ENCODE data around the gene OR1K1.
"Not testable (repeated sequence)": the region's sequence is repeated elsewhere in the genome, so short reads cannot be mapped to it uniquely, and the experiment has no call there.

OR1K1 gene, protein sequence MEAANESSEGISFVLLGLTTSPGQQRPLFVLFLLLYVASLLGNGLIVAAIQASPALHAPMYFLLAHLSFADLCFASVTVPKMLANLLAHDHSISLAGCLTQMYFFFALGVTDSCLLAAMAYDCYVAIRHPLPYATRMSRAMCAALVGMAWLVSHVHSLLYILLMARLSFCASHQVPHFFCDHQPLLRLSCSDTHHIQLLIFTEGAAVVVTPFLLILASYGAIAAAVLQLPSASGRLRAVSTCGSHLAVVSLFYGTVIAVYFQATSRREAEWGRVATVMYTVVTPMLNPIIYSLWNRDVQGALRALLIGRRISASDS

DNA sequence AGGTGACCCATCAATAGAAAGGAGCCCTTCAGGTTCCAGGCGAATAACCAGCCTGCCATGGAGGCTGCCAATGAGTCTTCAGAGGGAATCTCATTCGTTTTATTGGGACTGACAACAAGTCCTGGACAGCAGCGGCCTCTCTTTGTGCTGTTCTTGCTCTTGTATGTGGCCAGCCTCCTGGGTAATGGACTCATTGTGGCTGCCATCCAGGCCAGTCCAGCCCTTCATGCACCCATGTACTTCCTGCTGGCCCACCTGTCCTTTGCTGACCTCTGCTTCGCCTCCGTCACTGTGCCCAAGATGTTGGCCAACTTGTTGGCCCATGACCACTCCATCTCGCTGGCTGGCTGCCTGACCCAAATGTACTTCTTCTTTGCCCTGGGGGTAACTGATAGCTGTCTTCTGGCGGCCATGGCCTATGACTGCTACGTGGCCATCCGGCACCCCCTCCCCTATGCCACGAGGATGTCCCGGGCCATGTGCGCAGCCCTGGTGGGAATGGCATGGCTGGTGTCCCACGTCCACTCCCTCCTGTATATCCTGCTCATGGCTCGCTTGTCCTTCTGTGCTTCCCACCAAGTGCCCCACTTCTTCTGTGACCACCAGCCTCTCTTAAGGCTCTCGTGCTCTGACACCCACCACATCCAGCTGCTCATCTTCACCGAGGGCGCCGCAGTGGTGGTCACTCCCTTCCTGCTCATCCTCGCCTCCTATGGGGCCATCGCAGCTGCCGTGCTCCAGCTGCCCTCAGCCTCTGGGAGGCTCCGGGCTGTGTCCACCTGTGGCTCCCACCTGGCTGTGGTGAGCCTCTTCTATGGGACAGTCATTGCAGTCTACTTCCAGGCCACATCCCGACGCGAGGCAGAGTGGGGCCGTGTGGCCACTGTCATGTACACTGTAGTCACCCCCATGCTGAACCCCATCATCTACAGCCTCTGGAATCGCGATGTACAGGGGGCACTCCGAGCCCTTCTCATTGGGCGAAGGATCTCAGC lies at the start of gene OR1K1:
OR1K1 (plus strand) TSS at position 58 of the 995 bp plus-strand sequence; CDS start at position 58, 0 bp downstream.
- no peak for DNase-seq

DNA sequence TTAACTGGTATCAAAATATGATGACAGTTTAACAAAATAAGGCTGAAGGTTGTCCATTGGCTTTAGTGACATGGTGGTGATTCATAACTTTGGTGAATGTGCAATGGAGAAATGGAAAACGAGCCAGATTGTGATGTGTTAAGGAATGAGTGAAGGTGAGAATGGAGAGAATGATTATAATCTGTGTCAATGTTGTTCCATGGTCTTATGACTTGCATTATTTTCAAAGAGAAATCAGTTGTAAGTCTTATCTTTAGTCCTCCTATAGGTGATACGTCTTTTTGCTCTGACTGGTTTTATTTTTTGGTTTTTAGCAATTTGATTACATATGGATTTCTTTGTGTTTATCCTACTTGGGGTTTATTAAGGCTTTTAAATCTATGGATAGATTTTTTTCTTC lies 45.1 kb upstream of the OR1K1 start:
- no peak for DNase-seq

DNA sequence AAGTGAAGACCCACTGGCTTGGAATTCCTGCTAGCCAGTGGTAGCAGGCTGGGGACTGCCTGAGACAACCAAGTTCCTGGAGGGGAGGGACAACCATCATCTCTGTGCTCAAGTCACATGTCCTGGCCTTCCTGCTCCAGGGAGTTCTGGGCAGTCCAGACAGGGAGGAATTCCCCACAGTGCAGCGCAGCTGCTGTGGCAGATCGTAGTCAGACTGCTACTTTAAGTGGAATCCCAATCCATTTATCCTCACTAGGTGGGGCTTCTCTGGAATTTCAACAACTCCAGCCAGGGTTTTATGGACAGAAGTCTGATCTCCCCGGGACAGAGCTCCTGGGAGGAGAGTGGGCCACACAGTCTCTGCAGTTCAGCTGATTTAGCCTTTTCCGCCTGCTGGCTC lies 32.1 kb upstream of the OR1K1 start:
- DNase-seq: no peak

DNA sequence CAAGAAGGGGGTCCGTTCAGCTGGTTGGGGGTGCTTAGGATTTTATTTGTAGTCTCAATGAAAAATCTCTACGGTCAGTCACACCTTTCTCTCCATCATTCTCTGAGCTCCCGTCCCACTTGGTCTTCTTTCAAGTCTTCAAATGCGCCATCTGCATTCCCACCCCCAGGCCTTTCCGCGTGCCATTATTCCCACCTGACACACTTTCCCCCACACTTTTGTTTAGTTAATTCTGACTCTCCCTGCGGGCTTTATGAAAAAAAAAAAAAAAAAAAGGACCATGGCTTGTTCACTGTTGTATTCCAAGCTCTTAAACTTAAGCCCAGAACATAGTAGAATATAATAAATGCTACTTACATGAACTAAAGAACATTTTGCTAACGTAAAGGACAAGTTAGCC lies 22.9 kb upstream of the OR1K1 start:
- DNase-seq: no peak

DNA sequence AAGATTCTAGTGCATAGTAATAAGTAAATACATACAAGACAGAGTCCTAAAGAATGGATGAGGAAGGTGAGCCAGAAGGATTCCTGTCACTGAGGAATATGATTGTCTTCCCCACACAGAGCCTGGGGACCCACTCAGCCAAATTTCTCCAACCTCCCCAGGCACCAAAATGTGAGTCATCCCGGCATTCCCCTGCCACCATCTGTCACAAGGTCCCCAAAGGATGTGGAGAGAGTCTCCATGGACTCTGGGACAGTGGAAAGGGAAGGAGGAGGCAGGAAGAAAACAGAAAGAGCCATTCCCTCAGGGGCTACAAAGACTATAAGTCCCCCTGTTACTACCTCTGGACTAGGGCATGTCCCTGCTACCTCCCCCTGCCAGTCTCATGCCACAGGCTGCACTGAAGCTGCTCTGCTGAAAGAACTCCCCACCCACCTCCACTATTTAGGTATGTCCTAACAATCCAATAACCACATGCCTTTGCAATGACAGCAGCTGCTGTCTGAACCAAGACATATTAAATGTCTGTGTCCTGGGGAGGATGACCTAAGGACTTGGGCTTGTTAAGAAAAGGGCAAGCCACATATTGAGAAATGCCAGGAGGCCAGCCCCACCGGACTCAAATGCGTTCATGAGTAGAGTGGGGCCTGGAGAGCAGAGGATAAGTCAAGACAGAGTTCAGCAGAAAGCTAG lies 21.8 kb upstream of the OR1K1 start:
- DNase-seq: no peak

DNA sequence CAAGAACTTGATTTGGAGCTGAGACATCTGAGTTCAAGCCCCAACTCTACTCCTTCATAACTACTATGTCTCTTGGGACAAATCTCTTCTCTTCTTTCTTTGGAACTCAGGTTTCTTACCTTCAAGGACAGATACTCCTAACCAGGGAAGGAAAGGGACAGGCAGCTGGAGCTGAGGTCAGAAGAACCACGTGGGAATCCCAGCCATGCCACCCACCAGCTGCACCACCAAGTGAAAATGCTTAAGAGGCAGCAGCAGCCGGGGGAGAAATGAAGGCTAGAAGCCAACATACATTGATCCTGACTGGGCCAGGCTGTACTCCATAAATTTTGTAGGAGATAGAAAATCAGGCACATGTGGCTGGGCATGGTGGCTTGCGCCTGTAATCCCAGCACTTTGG lies 20.7 kb upstream of the OR1K1 start:
- no peak for DNase-seq

DNA sequence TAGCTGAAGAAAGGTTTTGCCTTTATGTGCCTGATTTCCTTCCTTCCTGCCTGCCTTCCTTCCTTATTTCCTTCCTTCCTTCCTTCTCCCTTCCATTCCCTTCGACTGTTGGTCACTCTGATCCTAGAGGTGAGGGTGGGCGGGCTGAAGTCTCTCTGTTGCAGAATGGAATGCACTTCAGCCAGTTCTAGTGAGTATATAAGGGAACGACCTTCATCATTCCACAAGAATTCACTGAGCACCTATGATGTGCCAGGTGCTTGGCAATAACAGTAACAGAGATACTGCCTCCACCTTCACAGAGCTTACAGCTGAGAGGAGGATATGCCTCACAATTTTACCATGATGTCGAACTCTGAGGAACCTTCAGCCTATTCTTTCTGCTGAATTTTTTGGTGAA lies 19.9 kb upstream of the OR1K1 start:
- DNase-seq: no peak

DNA sequence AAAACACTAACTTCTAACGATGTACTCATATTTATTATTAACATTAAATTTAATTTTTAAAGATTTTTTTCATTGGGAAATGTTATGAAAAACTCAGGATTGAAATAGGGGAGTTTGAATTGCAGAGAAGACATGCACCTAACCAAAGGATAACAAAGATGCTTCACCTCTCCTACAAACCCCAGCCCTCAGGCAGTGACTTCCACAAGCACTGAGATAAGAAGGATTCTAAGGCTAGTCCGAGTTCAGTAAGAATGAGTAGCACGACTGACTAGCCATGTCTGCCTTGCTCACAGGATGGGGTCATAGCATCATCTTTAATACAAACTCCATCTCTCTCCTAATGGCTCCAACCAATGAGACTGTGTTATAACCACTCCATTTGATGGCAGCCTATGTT lies 18.3 kb upstream of the OR1K1 start:
- no peak for DNase-seq

DNA sequence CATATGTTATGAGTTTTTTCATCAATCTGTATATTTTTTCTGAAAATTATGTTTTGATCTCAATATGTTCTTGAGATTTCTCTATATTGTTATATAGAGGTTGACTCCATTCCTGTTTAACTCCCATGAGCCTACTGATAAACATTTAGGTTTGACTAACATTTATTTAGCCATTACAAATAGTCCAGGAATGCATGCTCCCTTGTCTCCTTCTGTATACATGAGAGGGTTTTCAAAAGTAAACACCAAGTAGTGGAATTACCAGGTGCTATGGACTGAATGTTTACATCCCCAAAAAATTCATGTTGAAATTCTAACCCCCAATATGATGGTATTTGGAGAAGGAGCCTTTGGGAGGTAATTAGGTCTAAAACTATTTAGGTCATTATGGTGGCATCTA lies 14.7 kb upstream of the OR1K1 start:
- no peak for DNase-seq

DNA sequence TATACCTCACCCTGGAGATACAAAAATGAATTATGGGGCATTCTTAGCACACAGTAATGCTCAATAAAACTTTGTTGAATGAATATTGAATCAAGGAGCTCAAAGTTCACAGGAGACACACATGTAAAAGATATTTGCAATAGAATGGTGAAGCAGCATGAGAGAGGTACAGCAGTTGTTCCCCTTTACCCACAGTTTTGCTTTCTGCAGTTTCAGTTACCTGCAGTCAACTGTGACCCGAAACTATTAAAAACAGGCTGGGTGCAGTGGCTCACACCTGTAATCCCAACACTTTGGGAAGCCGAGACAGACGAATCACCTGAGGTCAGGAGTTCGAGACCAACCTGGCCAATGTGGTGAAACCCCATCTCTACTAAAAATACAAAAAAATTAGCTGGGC lies 13.6 kb upstream of the OR1K1 start:
- DNase-seq: no peak

DNA sequence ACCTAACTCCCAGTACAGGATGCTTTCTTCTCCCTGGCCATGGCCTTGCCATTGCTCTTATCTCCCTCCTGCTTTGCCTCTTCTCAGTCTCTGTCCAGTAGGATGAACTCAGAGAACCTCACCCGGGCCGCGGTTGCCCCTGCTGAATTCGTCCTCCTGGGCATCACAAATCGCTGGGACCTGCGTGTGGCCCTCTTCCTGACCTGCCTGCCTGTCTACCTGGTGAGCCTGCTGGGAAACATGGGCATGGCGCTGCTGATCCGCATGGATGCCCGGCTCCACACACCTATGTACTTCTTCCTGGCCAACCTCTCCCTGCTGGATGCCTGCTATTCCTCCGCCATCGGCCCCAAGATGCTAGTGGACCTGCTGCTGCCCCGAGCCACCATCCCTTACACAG lies 11.1 kb upstream of the OR1K1 start, which contains the start of gene OR5C1:
OR5C1 (plus strand) TSS at position 103 of the 400 bp plus-strand sequence; CDS start at position 103, 0 bp downstream.
- no peak for DNase-seq

DNA sequence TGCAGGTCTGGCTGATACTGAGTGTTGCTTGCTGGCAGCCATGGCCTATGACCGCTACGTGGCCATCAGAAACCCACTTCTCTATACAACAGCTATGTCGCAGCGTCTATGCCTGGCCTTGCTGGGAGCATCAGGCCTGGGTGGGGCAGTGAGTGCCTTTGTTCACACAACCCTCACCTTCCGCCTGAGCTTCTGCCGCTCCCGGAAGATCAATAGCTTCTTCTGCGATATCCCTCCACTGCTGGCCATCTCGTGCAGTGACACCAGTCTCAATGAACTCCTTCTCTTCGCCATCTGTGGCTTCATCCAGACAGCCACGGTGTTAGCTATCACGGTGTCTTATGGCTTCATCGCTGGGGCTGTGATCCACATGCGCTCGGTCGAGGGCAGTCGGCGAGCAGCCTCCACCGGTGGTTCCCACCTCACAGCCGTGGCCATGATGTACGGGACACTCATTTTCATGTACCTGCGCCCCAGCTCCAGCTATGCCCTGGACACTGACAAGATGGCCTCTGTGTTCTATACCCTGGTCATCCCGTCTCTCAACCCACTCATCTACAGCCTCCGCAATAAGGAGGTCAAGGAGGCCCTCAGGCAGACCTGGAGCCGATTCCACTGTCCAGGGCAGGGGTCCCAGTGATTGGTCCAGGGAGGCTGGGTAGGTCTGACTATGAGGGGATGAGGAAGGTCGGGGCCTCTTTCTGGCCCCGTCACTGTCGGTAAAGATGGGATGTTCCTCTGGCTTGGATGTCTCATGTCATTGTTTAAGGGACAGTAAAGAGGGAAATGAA lies 10.5 kb upstream of the OR1K1 start:
- DNase-seq: no peak

DNA sequence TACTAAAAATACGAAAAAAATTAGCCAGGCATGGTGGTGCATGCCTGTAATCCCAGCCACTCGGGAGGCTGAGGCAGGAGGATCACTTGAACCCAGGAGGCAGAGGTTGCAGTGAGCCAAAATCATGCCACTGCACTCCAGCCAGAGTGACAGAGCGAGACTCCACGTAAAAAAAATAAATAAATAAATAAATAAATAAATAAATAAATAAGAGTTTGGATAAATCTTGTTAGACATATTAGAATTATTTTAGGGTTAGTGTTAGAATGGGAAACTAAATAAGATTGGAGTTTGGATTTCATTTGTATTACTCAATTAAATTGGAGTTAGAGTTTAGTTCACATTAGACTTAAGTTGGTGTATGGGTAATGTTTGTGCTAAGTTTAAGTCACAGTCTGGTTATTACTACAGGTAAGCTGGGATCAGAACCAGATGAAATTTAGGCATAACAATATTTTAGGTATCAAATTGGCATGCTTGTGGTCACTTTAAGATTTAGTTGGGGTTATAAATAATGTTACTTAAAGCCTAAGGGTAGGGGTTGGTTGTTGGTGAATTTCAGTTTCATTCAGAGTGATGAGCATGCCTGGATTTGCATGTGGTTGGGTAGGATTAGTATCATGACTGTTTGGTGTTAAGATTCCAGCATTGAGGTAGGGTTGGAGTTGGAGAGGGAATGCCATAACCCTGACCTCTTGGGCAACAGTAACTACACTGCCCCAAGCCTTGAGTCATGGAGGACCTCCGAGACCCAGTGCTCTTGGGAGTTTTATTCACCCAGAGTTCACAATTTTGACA lies 7.9 kb upstream of the OR1K1 start:
- no peak for DNase-seq

DNA sequence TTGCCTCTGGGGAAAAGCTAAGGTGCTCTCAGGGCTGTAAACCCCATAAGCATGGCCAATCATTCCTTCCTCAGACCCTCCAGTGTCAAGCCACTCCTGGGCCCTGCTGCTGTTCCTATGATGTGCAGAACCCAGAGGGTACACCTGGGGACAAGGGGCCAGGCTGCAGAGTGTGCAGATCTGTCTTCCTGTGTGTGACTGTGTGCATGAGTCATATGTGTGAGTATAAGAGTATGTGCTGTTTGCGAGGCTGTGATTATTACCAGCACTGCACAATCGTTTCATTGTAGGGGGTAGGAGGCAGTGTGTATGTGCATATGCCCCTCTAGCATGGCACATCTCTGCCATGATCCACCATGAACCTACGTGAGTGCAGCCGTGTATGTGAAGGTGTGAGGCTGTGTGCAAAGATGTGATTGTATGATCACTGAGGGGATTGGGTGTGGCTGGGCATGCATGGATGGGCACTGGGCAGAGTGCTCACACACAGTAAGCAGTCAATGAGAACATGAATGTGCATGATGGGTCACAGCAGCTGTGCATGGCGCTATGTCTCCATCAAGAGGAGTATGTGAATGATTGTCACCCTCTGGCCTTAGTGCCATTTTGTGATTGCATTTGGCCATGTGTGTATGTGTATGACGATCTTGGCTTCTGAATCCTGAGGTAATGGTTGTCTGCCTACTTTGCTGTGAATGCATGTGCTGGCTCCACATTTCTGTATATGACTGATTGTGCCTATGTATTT lies 2.4 kb upstream of the OR1K1 start:
- DNase-seq: no peak

DNA sequence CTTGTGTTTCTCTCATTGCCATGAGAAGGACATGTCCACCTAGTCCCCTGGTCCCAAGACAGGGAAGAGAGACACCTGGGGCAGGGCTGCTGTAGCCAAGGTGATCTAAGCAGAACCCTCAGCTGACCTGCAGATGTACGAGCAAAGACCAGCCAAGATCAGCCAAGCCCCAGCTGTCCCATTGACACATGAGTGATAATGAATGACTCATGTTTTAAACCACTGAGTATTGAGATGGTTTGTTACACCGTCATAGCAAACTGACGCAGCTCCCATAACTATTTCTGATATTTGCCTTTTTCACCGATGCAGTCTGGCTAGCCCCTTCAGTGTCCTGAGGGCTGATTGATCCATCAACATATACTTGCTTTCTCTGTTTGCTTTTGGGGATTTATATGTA lies 6.7 kb downstream of the OR1K1 start:
- no peak for DNase-seq

DNA sequence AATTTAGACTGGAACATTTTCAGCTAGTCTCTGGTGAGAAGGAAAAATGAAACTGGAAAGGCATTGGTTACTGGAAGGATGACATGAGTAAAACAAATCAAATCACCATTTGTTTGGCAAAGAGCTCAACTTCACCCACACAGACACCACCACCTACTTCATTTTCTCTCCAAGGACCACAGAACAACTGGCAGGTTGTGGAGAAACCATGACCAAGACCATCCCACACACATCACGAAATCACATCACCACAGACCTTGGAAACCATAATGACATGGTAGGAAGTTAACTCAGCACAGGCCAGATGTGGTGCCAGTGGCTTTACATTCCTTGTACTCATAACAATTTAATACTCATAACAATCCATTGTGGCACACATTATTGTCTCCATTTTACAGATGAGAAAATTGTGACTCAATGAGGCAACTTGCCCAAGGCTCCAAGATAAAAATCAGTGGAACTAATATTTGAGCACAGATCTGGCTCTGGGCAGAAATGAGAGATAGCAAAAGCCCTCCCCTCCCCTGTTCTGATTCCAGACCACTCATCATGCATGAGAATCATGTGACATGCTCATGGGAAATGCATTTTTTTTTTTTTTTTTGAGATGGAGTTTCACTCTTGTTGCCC lies 7.5 kb downstream of the OR1K1 start:
- DNase-seq: peak; percentile 16

DNA sequence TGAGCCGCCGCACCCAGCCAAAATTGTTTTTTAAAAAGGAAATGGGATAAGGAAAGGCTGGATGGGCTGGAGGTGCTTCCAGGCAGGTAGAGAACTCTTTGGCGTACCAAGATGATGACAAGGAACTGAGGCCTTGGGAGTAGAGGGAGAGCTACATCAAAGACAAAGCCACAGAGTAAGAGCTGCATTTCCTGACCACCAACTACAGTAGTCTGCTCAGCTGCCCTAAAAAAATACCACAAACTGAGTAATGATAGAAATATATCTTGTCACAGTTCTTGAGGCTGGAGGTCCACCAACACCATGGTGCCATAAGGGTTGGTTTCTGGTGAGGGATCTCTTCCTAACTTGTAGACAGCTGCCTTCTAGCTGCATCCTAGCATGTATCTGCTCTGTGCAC lies 8.2 kb downstream of the OR1K1 start:
- DNase-seq: no peak

DNA sequence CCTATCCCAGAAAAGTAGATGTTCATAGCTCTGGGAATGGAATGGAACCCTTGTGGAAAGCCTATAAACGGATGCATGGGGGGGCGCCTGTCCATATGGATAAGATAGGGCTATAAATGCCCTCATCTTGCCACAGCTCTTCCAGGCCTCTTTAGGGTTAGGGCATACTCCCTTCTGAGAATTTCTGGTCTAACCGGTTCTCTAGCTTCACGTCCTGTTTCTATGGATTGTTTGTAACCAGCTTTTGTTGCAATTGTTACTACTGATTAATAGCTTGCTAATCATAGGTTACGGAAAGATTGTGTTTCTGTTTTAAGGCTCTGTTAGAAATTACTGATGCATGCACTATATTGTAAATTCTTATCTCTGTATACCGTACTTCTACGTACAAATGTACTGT lies 9.3 kb downstream of the OR1K1 start:
- DNase-seq: not testable (repeated sequence)

DNA sequence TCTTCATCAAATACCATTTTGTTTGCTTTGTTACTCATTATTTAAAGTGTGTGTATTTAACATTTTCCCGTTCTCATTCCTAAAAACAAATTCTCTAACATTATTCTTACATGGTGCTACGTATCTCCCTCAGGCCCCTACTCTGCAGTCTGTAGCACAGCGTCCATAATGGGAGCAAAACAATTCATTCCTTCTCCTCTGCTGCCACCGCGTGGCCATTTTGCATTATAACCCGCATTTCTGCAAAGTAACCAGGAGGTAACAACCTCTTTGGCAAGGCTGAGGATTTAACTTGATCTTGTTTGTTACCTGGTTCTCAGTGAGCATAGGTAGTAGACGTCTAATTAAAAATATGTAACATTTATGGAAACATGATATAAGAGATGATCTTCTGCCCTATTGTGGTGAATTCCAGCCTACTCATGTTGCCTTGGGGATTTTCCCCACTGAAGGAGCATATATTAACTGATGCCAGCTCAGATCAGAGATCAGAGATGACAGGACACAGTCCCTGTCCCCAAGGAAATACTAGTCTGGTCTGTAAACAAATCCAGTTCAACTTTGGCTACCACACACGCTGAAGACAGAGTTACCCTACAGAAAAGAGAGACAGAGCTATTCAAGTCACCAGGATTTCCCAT lies 10.5 kb downstream of the OR1K1 start:
- peak; percentile 72 for DNase-seq

DNA sequence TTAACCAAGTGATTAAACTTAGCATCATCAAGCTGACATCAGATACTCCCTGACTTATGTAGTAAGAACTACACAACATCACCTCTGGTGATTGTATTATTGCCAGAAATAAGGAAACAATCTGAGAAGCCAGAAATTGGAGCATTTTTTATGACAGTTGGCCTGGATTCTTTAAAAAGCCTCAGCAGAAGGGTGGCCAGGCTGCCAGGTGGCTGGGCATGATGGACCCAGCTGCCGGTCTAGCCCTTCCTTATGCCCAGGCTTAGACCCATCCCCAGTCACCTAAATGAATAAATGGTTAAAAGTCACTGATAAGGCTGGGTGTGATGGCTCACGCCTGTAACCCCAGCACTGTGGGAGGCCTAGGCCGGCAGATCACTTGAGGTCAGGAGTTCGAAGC lies 12.8 kb downstream of the OR1K1 start:
- DNase-seq: no peak
